GM23338 (cell line): Measurements from ENCODE around the gene GTSE1. TPM values are rescaled to one million over a fixed set of nuclear protein-coding genes. Genes with fewer than 3 reads are reported as not detected.

ENCODE experiments used
- CREB1 ChIP-seq: fragments of 250-450 bp; sonication (Bioruptor Pico); IDR thresholded peaks from 2 replicates; pipeline ENCODE4 v1.5.0; 2020; ENCODE audit warnings: low read depth, mild to moderate bottlenecking, moderate library complexity
- CTCF ChIP-seq, 2 experiments: fragments of 200-600 bp in 1 of 2; sonication (generic) in 1 of 2; conservative IDR thresholded peaks; 2 replicates each; pipeline versions ENCODE4 v1.5.1 to v1.6.1; 2016 to 2017; ENCODE audit warnings: antibody characterized with exemption in 2 of 2, low read depth in 2 of 2, mild to moderate bottlenecking in 2 of 2, moderate library complexity in 1 of 2
- ETS1 ChIP-seq: IDR thresholded peaks from 2 replicates; pipeline ENCODE4 v1.6.1; 2016; ENCODE audit warnings: antibody characterized with exemption
- EZH2 ChIP-seq: fragments of 200-600 bp; sonication (generic); IDR thresholded peaks from one replicate; pipeline ENCODE4 v1.8.0; 2017; ENCODE audit warnings: antibody characterized with exemption, mild to moderate bottlenecking, low read depth; ENCODE audit not compliant: unreplicated experiment
- EZH2phosphoT487 ChIP-seq: fragments of 200-600 bp; sonication (generic); IDR thresholded peaks from one replicate; pipeline ENCODE4 v1.8.1; 2018; ENCODE audit warnings: antibody characterized with exemption; ENCODE audit not compliant: unreplicated experiment
- NANOG ChIP-seq: IDR thresholded peaks from 2 replicates; pipeline ENCODE4 v1.6.1; 2016; ENCODE audit warnings: antibody characterized with exemption, borderline replicate concordance
- POLR2AphosphoS5 ChIP-seq: IDR thresholded peaks from 2 replicates; pipeline ENCODE4 v1.6.1; 2016; ENCODE audit warnings: antibody characterized with exemption, low read depth
- REST ChIP-seq: IDR thresholded peaks from one replicate; pipeline ENCODE4 v1.6.1; 2018; ENCODE audit warnings: antibody characterized with exemption; ENCODE audit not compliant: unreplicated experiment
- STAT1 ChIP-seq: IDR thresholded peaks from one replicate; pipeline ENCODE4 v1.6.1; 2016; ENCODE audit warnings: antibody characterized with exemption; ENCODE audit not compliant: unreplicated experiment
- ZNF114 ChIP-seq: fragments of 250-450 bp; sonication (Bioruptor Pico); IDR thresholded peaks from 2 replicates; pipeline ENCODE4 v1.5.0; 2020; ENCODE audit warnings: mild to moderate bottlenecking, moderate library complexity
- ZNF331 ChIP-seq: fragments of 250-450 bp; sonication (Bioruptor Pico); IDR thresholded peaks from 2 replicates; pipeline ENCODE4 v1.5.0; 2020; ENCODE audit warnings: low read depth, mild to moderate bottlenecking, moderate library complexity
- polyA plus RNA-seq: library from polyadenylated mRNA; unstranded; fragments of >200 nt; fragmentation: Nextera tagmentation; extraction: Ambion mirVana; gene quantifications from 2 replicates; pipeline ENCODE4 v1.2.1, GENCODE V29; 2016
- total RNA-seq: library from RNA; depleted of rRNA; stranded (reverse); fragments of >200 nt; shearing (Covaris generic); gene quantifications from 2 replicates; pipeline ENCODE4 v1.2.3, GENCODE V29; 2014

GTSE1 gene
- total and polyA plus RNA-seq, 2 experiments from 2014 or later = 26.3 to 28.6 TPM

GRCh38 chr22:46353483-46354105 is 56.9 kb downstream of the GTSE1 start (continued):
- no peak for TF ChIP-seq CTCF (conservative IDR thresholded peaks at IDR 0.05; ENCODE audit: low read depth in 2 of 2)
- TF ChIP-seq POLR2AphosphoS5 = no peak
- TF ChIP-seq CREB1 (CRISPR knock-in tag) = no peak
- no peak for TF ChIP-seq EZH2
- TF ChIP-seq EZH2phosphoT487 = no peak
- TF ChIP-seq REST = no peak
- no peak for TF ChIP-seq ETS1
- TF ChIP-seq ZNF331 (CRISPR knock-in tag) = no peak
- TF ChIP-seq ZNF114 (CRISPR knock-in tag) = no peak
- no peak for TF ChIP-seq NANOG
- TF ChIP-seq STAT1 = no peak
